H9 (cell line): Measurements from ENCODE around the gene DMD. TPM values are rescaled to one million over a fixed set of nuclear protein-coding genes. Genes with fewer than 3 reads are reported as not detected.

ENCODE experiments used
- DNase-seq: peaks from one replicate; pipeline ENCODE4 v3.0.0-alpha.2; 2017
- H2AFZ ChIP-seq: one replicate; pipeline ENCODE4 v1.6.1; 2013; ENCODE audit warnings: mild to moderate bottlenecking, low read length, control low read depth, moderate library complexity
- H2AK5ac ChIP-seq: 2 replicates; pipeline ENCODE4 v1.6.1; 2013; ENCODE audit warnings: low read length, control low read depth, mixed read lengths; ENCODE audit not compliant: insufficient read length
- H2BK120ac ChIP-seq: one replicate; pipeline ENCODE4 v1.6.1; 2013; ENCODE audit warnings: low read depth, mild to moderate bottlenecking, low read length, control low read depth, inconsistent platforms; ENCODE audit not compliant: poor library complexity, severe bottlenecking
- H2BK12ac ChIP-seq: 2 replicates; pipeline ENCODE4 v1.6.1; 2013; ENCODE audit warnings: low read length, control low read depth, mixed read lengths, low read depth; ENCODE audit not compliant: insufficient read length
- H2BK15ac ChIP-seq: 2 replicates; pipeline ENCODE4 v1.6.1; 2013; ENCODE audit warnings: low read depth, low read length, control low read depth
- H2BK20ac ChIP-seq: one replicate; pipeline ENCODE4 v1.6.1; 2013; ENCODE audit warnings: low read depth, mild to moderate bottlenecking, low read length, control low read depth, inconsistent platforms; ENCODE audit not compliant: poor library complexity, severe bottlenecking
- H2BK5ac ChIP-seq: 2 replicates; pipeline ENCODE4 v1.6.1; 2013; ENCODE audit warnings: low read length, control low read depth, mixed read lengths; ENCODE audit not compliant: insufficient read length
- H3K14ac ChIP-seq: 2 replicates; pipeline ENCODE4 v1.6.1; 2013; ENCODE audit warnings: low read length, control low read depth; ENCODE audit not compliant: insufficient read depth
- H3K18ac ChIP-seq: 2 replicates; pipeline ENCODE4 v1.6.1; 2013; ENCODE audit warnings: low read depth, mild to moderate bottlenecking, mixed read lengths, low read length, control low read depth; ENCODE audit not compliant: insufficient read length
- H3K23ac ChIP-seq: 2 replicates; pipeline ENCODE4 v1.6.1; 2013; ENCODE audit warnings: low read length, control low read depth, mixed read lengths, low read depth; ENCODE audit not compliant: insufficient read length
- H3K23me2 ChIP-seq: 2 replicates; pipeline ENCODE4 v1.6.1; 2013; ENCODE audit warnings: low read depth, mild to moderate bottlenecking, mixed read lengths, low read length, control low read depth; ENCODE audit not compliant: insufficient read length, poor library complexity, severe bottlenecking
- H3K27ac ChIP-seq: 2 replicates; pipeline ENCODE4 v1.5.1; 2013; ENCODE audit warnings: low read length, control low read depth, mixed read lengths, low read depth; ENCODE audit not compliant: insufficient read length
- H3K27me3 ChIP-seq: 2 replicates; pipeline ENCODE4 v1.6.1; 2013; ENCODE audit warnings: low read length, control low read depth, inconsistent platforms; ENCODE audit not compliant: insufficient read depth
- H3K4ac ChIP-seq: 2 replicates; pipeline ENCODE4 v1.6.1; 2013; ENCODE audit warnings: low read depth, mild to moderate bottlenecking, control low read depth, inconsistent platforms, low read length, moderate library complexity
- H3K4me1 ChIP-seq: 2 replicates; pipeline ENCODE4 v1.6.1; 2013; ENCODE audit warnings: low read length, control low read depth, inconsistent platforms; ENCODE audit not compliant: insufficient read depth
- H3K4me2 ChIP-seq: 2 replicates; pipeline ENCODE4 v1.6.1; 2013; ENCODE audit warnings: low read length, control low read depth, mixed read lengths; ENCODE audit not compliant: insufficient read length, insufficient read depth
- H3K56ac ChIP-seq: 2 replicates; pipeline ENCODE4 v1.6.1; 2013; ENCODE audit warnings: low read depth, mild to moderate bottlenecking, mixed read lengths, low read length, control low read depth; ENCODE audit not compliant: insufficient read length
- H3K79me1 ChIP-seq: 2 replicates; pipeline ENCODE4 v1.6.1; 2013; ENCODE audit warnings: low read depth, mild to moderate bottlenecking, moderate library complexity, low read length, control low read depth, inconsistent platforms; ENCODE audit not compliant: insufficient read depth, poor library complexity, severe bottlenecking
- H3K79me2 ChIP-seq: 2 replicates; pipeline ENCODE4 v1.6.1; 2013; ENCODE audit warnings: low read length, control low read depth, inconsistent platforms; ENCODE audit not compliant: insufficient read depth
- H3K9ac ChIP-seq: 2 replicates; pipeline ENCODE4 v1.6.1; 2013; ENCODE audit warnings: low read length, control low read depth, mixed read lengths; ENCODE audit not compliant: insufficient read length; ENCODE audit errors: extremely low read depth
- H3K9me3 ChIP-seq: one replicate; pipeline ENCODE4 v1.6.1; 2013; ENCODE audit warnings: low read depth, low read length, inconsistent platforms; ENCODE audit not compliant: control insufficient read depth
- H3T11ph ChIP-seq: one replicate; pipeline ENCODE4 v1.6.1; 2013; ENCODE audit warnings: mild to moderate bottlenecking, low read length, control low read depth, inconsistent platforms
- H4K20me1 ChIP-seq: one replicate; pipeline ENCODE4 v1.6.1; 2013; ENCODE audit not compliant: control insufficient read depth, insufficient read length, insufficient read depth
- H4K5ac ChIP-seq: 2 replicates; pipeline ENCODE4 v1.6.1; 2013; ENCODE audit warnings: low read depth, mild to moderate bottlenecking, mixed read lengths, low read length, control low read depth; ENCODE audit not compliant: insufficient read length
- H4K8ac ChIP-seq: replicated peaks from 2 replicates; pipeline ENCODE4 v1.6.1; 2013; ENCODE audit warnings: low read length, control low read depth, mixed read lengths, low read depth; ENCODE audit not compliant: insufficient read length
- H4K91ac ChIP-seq: 2 replicates; pipeline ENCODE4 v1.6.1; 2013; ENCODE audit warnings: low read depth, mild to moderate bottlenecking, moderate library complexity, mixed read lengths, low read length, control low read depth; ENCODE audit not compliant: insufficient read length
- H3K27ac Mint-ChIP-seq, 3 experiments: 2 replicates in 2 of 3; 3 replicates in 1 of 3; pipeline ENCODE4 v1.8.0; 2020 to 2021; ENCODE audit warnings: mixed read lengths in 3 of 3, mild to moderate bottlenecking in 1 of 3, moderate library complexity in 1 of 3
- H3K27me3 Mint-ChIP-seq: 2 replicates; pipeline ENCODE4 v1.8.0; 2021; ENCODE audit warnings: low read depth, mild to moderate bottlenecking, moderate library complexity, mixed read lengths
- H3K36me3 Mint-ChIP-seq, 3 experiments: 2 replicates in 2 of 3; 3 replicates in 1 of 3; pipeline ENCODE4 v1.8.0; 2020 to 2021; ENCODE audit warnings: low read depth in 3 of 3, mixed read lengths in 3 of 3; ENCODE audit not compliant: insufficient read depth in 1 of 3
- H3K4me1 Mint-ChIP-seq, 2 experiments: 2 replicates each; pipeline ENCODE4 v1.8.0; 2020; ENCODE audit warnings: mixed read lengths in 2 of 2
- H3K4me3 Mint-ChIP-seq, 2 experiments: 2 replicates in 1 of 2; 3 replicates in 1 of 2; pipeline ENCODE4 v1.8.0; 2020 to 2021; ENCODE audit warnings: mild to moderate bottlenecking in 2 of 2, mixed read lengths in 2 of 2, moderate library complexity in 1 of 2
- H3K9me3 Mint-ChIP-seq, 2 experiments: 2 replicates in 1 of 2; 3 replicates in 1 of 2; pipeline ENCODE4 v1.8.0; 2020; ENCODE audit warnings: mild to moderate bottlenecking in 2 of 2, mixed read lengths in 2 of 2, moderate library complexity in 1 of 2
- CTCF ChIP-seq: fragments of 200-600 bp; sonication (generic); conservative IDR thresholded peaks from 3 replicates; pipeline ENCODE4 v1.8.0; 2021; ENCODE audit warnings: antibody characterized with exemption, mild to moderate bottlenecking
- WGBS: extraction: QIAGEN DNeasy Blood & Tissue Kit; methylation state at CpG from one replicate; pipeline ENCODE4 v1.1.7; 2013; ENCODE audit warnings: missing lambda C conversion rate, low lambda C conversion rate, mixed read lengths; ENCODE audit not compliant: insufficient read length; ENCODE audit errors: extremely low coverage; 5-methylcytosine and 5-hydroxymethylcytosine counted together
- total RNA-seq: library from RNA; stranded (reverse); gene quantifications from 2 replicates; pipeline ENCODE4 v1.2.1, GENCODE V29; 2021

Gene DMD
- total RNA-seq, 1 experiment from 2014 or later = 3.8 TPM

- Histone ChIP-seq H2BK12ac (no peak overlapping the region), H2BK5ac (no peak overlapping the region), H3K79me1 (no peaks in the 10 kb centered on the region), H3K56ac (no peak overlapping the region), H4K20me1 (no peaks in the 10 kb centered on the region), H3K23ac (no peak overlapping the region), H3K4me2 (no peak overlapping the region), H4K8ac (no peak overlapping the region), H4K5ac (no peak overlapping the region), H2BK120ac (no peak overlapping the region), H3K4me1 (no peaks in the 10 kb centered on the region), H3K9me3 (no peaks in the 10 kb centered on the region), H3K23me2 (no peaks in the 10 kb centered on the region), H3K9ac (no peak overlapping the region), H3K18ac (no peak overlapping the region), H3K14ac (no peak overlapping the region), H3K4ac (no peak overlapping the region), H2AFZ (no peak overlapping the region), H3K27ac (no peak overlapping the region), H2AK5ac (no peak overlapping the region), H4K91ac (no peak overlapping the region), H3K79me2 (no peaks in the 10 kb centered on the region), H2BK20ac (no peak overlapping the region), H2BK15ac (no peak overlapping the region), H3T11ph (no peak overlapping the region), H3K27me3 (no peaks in the 10 kb centered on the region)
- WGBS = no CpG with 5 or more reads among the region's 3 CpGs
- no peak overlapping the region for H3K4me3 Mint-ChIP-seq
- peaks cover 38 to 53% of the 10 kb centered on the region in 2 experiments for H3K9me3 Mint-ChIP-seq
- H3K36me3 Mint-ChIP-seq = no peaks in the 10 kb centered on the region; a peak in 1 of 7 replicates
- H3K27ac Mint-ChIP-seq = no peak overlapping the region
- no peaks in the 10 kb centered on the region for H3K4me1 Mint-ChIP-seq
- no peak for DNase-seq
- TF ChIP-seq CTCF = no peak
- H3K27me3 Mint-ChIP-seq = no peaks in the 10 kb centered on the region; the same call in none of the 2 replicates
Observed at GRCh38 chrX:31649201-31649600, 1562.1 kb downstream of the DMD start.
